Mucosa of stomach (tissue), 1 donor: ENCODE measurements around the gene RASAL3.
"Not testable (repeated sequence)": the region's sequence is repeated elsewhere in the genome, so short reads cannot be mapped to it uniquely, and the experiment has no call there.

ENCODE experiments used
- H3K27me3 ChIP-seq: one replicate; pipeline ENCODE4 v1.7.0; 2013; ENCODE audit warnings: mild to moderate bottlenecking, low read length; ENCODE audit not compliant: control insufficient read depth, insufficient read depth
- H3K36me3 ChIP-seq: one replicate; pipeline ENCODE4 v1.7.0; 2013; ENCODE audit warnings: low read length; ENCODE audit not compliant: control insufficient read depth, insufficient read depth
- H3K4me1 ChIP-seq: one replicate; pipeline ENCODE4 v1.7.0; 2013; ENCODE audit warnings: mild to moderate bottlenecking, low read length; ENCODE audit not compliant: control insufficient read depth, insufficient read depth
- H3K4me3 ChIP-seq: one replicate; pipeline ENCODE4 v1.7.0; 2013; ENCODE audit warnings: low read length
- H3K9ac ChIP-seq: one replicate; pipeline ENCODE4 v1.7.0; 2013; ENCODE audit warnings: mild to moderate bottlenecking, low read length, moderate library complexity
- H3K9me3 ChIP-seq: one replicate; pipeline ENCODE4 v1.7.0; 2013; ENCODE audit warnings: mild to moderate bottlenecking, low read length, moderate library complexity; ENCODE audit not compliant: control insufficient read depth
- donor health status: Pancreatic carcinoma.

RASAL3 gene

GRCh38 chr19:15488489-15489226 lies 24.3 kb upstream of the RASAL3 start:
- Histone ChIP-seq H3K9me3 (no peaks in the 10 kb centered on the region), H3K36me3 (no peaks in the 10 kb centered on the region), H3K9ac (no peak overlapping the region), H3K4me1 (no peaks in the 10 kb centered on the region), H3K27me3 (no peaks in the 10 kb centered on the region), H3K4me3 (no peak overlapping the region)

GRCh38 chr19:15487038-15487437 lies 22.7 kb upstream of the RASAL3 start:
- H3K27me3 ChIP-seq: peaks cover 4% of the 10 kb centered on the region
- H3K9me3 ChIP-seq: no peaks in the 10 kb centered on the region
- H3K4me1 ChIP-seq: no peaks in the 10 kb centered on the region
- H3K9ac ChIP-seq: no peak overlapping the region
- H3K4me3 ChIP-seq: no peak overlapping the region
- no peaks in the 10 kb centered on the region for H3K36me3 ChIP-seq

GRCh38 chr19:15485768-15486167 lies 21.4 kb upstream of the RASAL3 start:
- not testable (repeated sequence) for H3K36me3 ChIP-seq, H3K4me1 ChIP-seq, H3K9me3 ChIP-seq, H3K4me3 ChIP-seq, H3K9ac ChIP-seq, H3K27me3 ChIP-seq

GRCh38 chr19:15480996-15481395 lies 16.7 kb upstream of the RASAL3 start:
- H3K9me3 ChIP-seq, H3K36me3 ChIP-seq, H3K4me3 ChIP-seq, H3K9ac ChIP-seq, H3K27me3 ChIP-seq, H3K4me1 ChIP-seq: not testable (repeated sequence)

DNA sequence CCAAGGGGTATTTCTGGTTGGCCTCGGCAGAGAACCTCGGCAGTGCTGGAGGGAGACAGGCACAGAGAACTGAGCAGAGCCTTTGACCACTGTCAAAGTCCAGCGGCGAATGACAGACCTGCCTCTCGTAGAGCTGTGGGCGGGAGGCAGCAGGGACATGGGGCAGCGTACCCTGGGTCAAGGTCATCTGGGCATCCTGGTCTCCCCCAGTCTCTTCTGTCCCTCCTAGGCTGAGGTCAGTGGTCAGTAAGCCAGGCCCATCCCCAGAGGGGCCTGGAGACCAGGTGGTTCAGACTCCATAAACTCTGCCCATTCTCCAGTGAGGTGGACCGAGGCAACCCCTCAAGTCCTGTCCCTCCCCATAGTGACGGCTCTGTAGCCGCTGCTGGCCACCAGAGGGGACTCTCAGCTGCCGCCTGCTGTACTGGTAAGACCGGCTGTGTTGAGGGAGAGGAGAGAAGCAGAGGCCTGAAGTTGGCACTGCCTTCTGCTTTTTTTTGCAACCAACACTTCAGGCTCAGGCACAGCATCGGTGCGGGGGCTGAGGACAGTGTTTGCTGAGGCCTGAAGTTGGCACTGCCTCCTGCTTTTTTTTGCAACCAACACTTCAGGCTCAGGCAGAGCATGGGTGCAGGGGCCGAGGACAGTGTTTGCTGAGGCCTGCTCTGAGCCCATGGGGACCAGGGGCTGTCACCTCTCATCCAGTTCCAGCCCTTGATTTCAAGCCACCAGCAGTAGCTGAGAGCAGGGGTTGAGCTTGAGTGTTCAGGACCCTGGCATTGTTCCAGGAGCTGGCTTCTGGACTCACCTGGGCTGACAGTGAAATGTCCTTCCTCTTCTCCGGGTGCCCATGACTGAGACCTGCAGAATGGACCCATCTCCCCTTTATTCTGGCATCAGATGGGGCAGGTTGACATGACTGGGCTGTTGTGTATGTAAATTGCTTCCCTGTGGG lies 15.3 kb upstream of the RASAL3 start, which contains the start of gene PGLYRP2:
Gene PGLYRP2 (minus strand): TSS at position 111 of the 955 bp plus-strand sequence. CDS start 130 bp downstream, outside the sequence.
- H3K9ac ChIP-seq: no peak within 1 kb of the TSS
- H3K9me3 ChIP-seq: no peaks in the 10 kb centered on the region
- H3K27me3 ChIP-seq: peaks cover 4% of the 10 kb centered on the region
- no peak within 1 kb of the TSS for H3K4me3 ChIP-seq
- H3K36me3 ChIP-seq: no peaks in the 10 kb centered on the region
- H3K4me1 ChIP-seq: no peaks in the 10 kb centered on the region

GRCh38 chr19:15476325-15476724 lies 12.0 kb upstream of the RASAL3 start:
- Histone ChIP-seq H3K4me3 (no peak overlapping the region), H3K4me1 (no peaks in the 10 kb centered on the region), H3K36me3 (no peaks in the 10 kb centered on the region)

GRCh38 chr19:15475611-15476010 lies 11.3 kb upstream of the RASAL3 start:
- H3K36me3 ChIP-seq: no peaks in the 10 kb centered on the region
- no peak overlapping the region for H3K4me3 ChIP-seq
- H3K27me3 ChIP-seq: peaks cover 4% of the 10 kb centered on the region
- no peaks in the 10 kb centered on the region for H3K9me3 ChIP-seq
- H3K4me1 ChIP-seq: no peaks in the 10 kb centered on the region
- no peak overlapping the region for H3K9ac ChIP-seq

More at GRCh38 chr19:15476325-15476724, 12.0 kb upstream of the RASAL3 start:
- Histone ChIP-seq H3K9me3 (no peaks in the 10 kb centered on the region), H3K9ac (no peak overlapping the region), H3K27me3 (peaks cover 4% of the 10 kb centered on the region)

DNA sequence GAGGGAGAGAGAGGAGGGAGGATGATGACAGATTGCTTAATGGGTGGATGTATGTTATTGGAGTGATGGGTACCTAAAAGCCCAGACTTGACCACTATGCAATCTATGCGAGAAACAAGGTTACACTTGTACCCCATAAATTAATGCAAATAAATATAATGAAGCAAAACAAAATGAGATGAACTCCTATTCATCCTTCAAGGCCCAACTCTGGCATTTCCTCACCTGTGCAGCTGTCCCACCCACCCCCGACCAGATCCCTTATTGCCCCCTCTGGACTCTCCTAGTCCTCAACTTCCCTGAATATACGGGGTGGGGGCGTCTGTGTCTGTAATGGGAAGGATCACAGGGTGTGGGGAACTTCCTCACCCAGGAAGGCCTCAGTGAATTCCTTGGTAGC lies 10.8 kb upstream of the RASAL3 start:
- H3K9ac ChIP-seq: no peak overlapping the region
- H3K27me3 ChIP-seq: peaks cover 4% of the 10 kb centered on the region
- H3K36me3 ChIP-seq: no peaks in the 10 kb centered on the region
- H3K4me1 ChIP-seq: no peaks in the 10 kb centered on the region
- H3K4me3 ChIP-seq: no peak overlapping the region
- no peaks in the 10 kb centered on the region for H3K9me3 ChIP-seq

DNA sequence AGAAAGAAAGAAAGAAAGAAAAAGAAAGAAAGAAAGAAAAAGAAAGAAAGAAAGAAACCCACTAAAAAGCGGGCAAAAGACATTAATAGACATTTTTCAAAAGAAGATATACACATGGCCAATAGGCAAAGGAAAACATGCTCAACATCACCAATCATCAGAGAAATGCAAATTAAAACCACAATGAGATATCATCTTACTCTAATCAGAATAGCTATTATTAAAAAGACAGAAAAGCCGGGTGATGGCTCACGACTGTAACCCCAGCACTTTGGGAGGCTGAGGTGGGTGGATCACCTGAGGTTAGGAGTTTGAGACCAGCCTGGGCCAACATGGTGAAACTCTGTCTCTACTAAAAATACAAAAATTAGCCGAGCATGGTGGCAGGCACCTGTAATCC lies 9.5 kb upstream of the RASAL3 start:
- not testable (repeated sequence) for H3K4me1 ChIP-seq, H3K36me3 ChIP-seq, H3K9ac ChIP-seq, H3K9me3 ChIP-seq, H3K4me3 ChIP-seq
- peaks cover 14% of the 10 kb centered on the region for H3K27me3 ChIP-seq

DNA sequence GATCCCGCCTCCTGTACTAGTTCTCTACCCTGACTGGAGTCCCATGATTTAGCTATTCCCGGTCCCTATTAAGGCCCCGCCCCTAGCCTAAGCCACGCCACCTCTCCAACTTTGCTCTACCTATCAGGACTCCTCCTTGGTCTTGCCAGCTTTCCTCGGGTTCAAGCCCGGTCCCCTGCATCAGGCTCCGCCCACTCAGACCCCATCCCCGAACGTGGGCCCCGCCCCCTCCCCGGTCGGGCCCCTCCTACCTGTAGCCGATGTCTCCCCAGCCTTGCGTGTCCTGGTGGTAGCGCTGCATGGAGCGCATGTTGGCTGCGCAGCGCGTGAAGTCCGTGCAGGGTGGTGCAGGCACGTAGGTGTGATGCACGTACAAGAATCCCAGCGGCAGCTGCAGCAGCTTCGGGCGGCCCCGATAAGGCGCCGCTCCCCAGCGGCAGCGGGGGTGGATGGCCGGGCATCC lies 7.3 kb upstream of the RASAL3 start:
- no peaks in the 10 kb centered on the region for H3K36me3 ChIP-seq
- peaks cover 20% of the 10 kb centered on the region for H3K27me3 ChIP-seq
- H3K9ac ChIP-seq: no peak overlapping the region
- H3K4me1 ChIP-seq: no peaks in the 10 kb centered on the region
- no peak overlapping the region for H3K4me3 ChIP-seq
- no peaks in the 10 kb centered on the region for H3K9me3 ChIP-seq

DNA sequence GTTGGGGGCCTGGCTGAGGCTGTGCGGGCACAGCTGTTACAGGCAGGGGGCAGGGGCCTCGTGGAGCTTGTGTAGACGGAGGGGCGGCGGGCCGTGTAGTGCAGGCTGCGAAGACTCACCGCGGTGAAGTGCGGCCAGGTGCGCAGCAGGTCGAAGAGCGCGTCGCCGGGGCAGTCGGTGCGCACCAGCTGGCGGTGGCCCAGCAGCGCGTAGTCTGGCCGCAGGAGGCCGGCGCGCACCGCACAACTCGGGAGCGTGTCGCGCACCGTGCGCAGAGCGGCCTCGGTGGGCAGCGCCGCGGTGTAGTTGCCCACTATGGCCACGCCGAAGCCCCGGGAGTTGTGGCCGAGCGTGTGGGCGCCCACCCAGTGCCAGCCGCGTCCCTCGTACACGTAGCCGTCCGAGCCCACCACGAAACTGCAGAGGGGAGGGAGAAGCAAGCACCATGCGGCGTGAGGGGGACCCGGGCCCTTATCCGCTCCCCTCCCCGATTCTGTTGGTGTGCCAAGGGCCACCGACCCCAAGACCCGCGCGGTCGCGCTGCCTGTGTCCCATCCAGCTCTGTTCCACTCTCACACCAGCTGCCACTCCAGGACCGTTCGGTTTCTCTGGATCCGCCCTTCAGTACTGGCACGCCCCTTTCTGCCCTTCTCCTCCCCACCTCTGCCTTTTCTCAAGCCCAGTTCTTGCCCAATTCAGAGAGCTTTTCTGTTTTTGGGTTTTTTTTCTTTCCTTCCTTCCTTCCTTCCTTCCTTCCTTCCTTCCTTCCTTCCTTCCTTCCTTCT lies 5.4 kb upstream of the RASAL3 start:
- Histone ChIP-seq H3K9me3 (no peaks in the 10 kb centered on the region), H3K36me3 (no peaks in the 10 kb centered on the region), H3K27me3 (peaks cover 24% of the 10 kb centered on the region), H3K4me1 (no peaks in the 10 kb centered on the region), H3K4me3 (no peak overlapping the region), H3K9ac (no peak overlapping the region)
